NCI-H2227 (cell line): ENCODE measurements around the gene RAC3.

Source experiments
- DNase-seq: peaks from one replicate; lab custom pipeline; 2025; ENCODE audit not compliant: unreplicated experiment; lab: John Stamatoyannopoulos, UW

Gene RAC3

GRCh38 chr17:82065638-82066303, 34.3 kb downstream of the RAC3 start, which contains the start of gene DUS1L:
DUS1L (minus strand) TSS chr17:82065804; CDS start chr17:82065059, 745 bp downstream.
- DNase-seq: peak; percentile 76

- DNase-seq: no peak
Observed at GRCh38 chr17:82070611-82071010, 39.1 kb downstream of the RAC3 start.

GRCh38 chr17:82072827-82073226, 41.3 kb downstream of the RAC3 start:
- DNase-seq: no peak

- no peak for DNase-seq
Observed at GRCh38 chr17:82073446-82073845, 42.0 kb downstream of the RAC3 start.

- DNase-seq: no peak
Observed at GRCh38 chr17:82076018-82076784, 44.7 kb downstream of the RAC3 start.

- no peak for DNase-seq
Observed at GRCh38 chr17:82076785-82077591, 45.5 kb downstream of the RAC3 start.

GRCh38 chr17:82077617-82078358, 46.3 kb downstream of the RAC3 start:
- DNase-seq: no peak

- no peak for DNase-seq
Observed at GRCh38 chr17:82078433-82078832, 47.0 kb downstream of the RAC3 start.

GRCh38 chr17:82079001-82079677, 47.7 kb downstream of the RAC3 start:
- no peak for DNase-seq

GRCh38 chr17:82080048-82080788, 48.7 kb downstream of the RAC3 start:
- no peak for DNase-seq

- no peak for DNase-seq
Observed at GRCh38 chr17:82080789-82081464, 49.4 kb downstream of the RAC3 start.

GRCh38 chr17:82081546-82081945, 50.1 kb downstream of the RAC3 start:
- DNase-seq: no peak

- DNase-seq: no peak
Observed at GRCh38 chr17:82081966-82082365, 50.5 kb downstream of the RAC3 start.

- no peak for DNase-seq
Observed at GRCh38 chr17:82082456-82082855, 51.0 kb downstream of the RAC3 start.

- no peak for DNase-seq
Observed at GRCh38 chr17:82083009-82083408, 51.5 kb downstream of the RAC3 start.
